Osteoblast (primary cell): Measurements from ENCODE around the gene OR10H5. TPM values are rescaled to one million over a fixed set of nuclear protein-coding genes. Genes with fewer than 3 reads are reported as not detected.
A peak's percentile ranks its signal among the peaks of the same experiment; 100 is the strongest.
"Not testable (repeated sequence)": the region's sequence is repeated elsewhere in the genome, so short reads cannot be mapped to it uniquely, and the experiment has no call there.

Source experiments
- DNase-seq: peaks from one replicate; pipeline ENCODE4 v3.0.0; 2011; ENCODE audit warnings: low spot score, mixed read lengths; ENCODE audit not compliant: insufficient read length; ENCODE audit errors: missing footprints
- H2AFZ ChIP-seq: 2 replicates; pipeline ENCODE4 v1.6.0; 2011; ENCODE audit warnings: mild to moderate bottlenecking, low read length
- H3K27ac ChIP-seq: 2 replicates; pipeline ENCODE4 v1.5.1; 2011; ENCODE audit warnings: mild to moderate bottlenecking, low read depth, low read length, moderate library complexity
- H3K27me3 ChIP-seq: 2 replicates; pipeline ENCODE4 v1.6.0; 2012; ENCODE audit warnings: mild to moderate bottlenecking, control low read depth, inconsistent platforms, low read length, moderate library complexity; ENCODE audit not compliant: insufficient read depth
- H3K36me3 ChIP-seq: 2 replicates; pipeline ENCODE4 v1.5.1; 2011; ENCODE audit warnings: mild to moderate bottlenecking, low read length, control low read depth, moderate library complexity; ENCODE audit not compliant: insufficient read depth
- H3K4me1 ChIP-seq: 2 replicates; pipeline ENCODE4 v1.5.1; 2011; ENCODE audit warnings: mild to moderate bottlenecking, low read length, control low read depth, moderate library complexity; ENCODE audit not compliant: insufficient read depth
- H3K4me2 ChIP-seq: 2 replicates; pipeline ENCODE4 v1.6.0; 2011; ENCODE audit warnings: mild to moderate bottlenecking, low read length; ENCODE audit not compliant: insufficient read depth
- H3K4me3 ChIP-seq: fragments of 200-600 bp; sonication (generic); 3 replicates; pipeline ENCODE4 v1.5.1; 2012; ENCODE audit warnings: mild to moderate bottlenecking, low read length, inconsistent platforms; ENCODE audit not compliant: insufficient read depth
- H3K79me2 ChIP-seq: 2 replicates; pipeline ENCODE4 v1.6.0; 2012; ENCODE audit warnings: mild to moderate bottlenecking, low read length, control low read depth, inconsistent platforms; ENCODE audit not compliant: insufficient read depth
- H3K9me3 ChIP-seq: 2 replicates; pipeline ENCODE4 v1.5.1; 2011; ENCODE audit warnings: low read depth, low read length, control low read depth
- H4K20me1 ChIP-seq: 2 replicates; pipeline ENCODE4 v1.6.0; 2012; ENCODE audit warnings: mild to moderate bottlenecking, low read length, control low read depth; ENCODE audit not compliant: insufficient read depth
- total RNA-seq: library from RNA; depleted of rRNA; stranded (reverse); fragments of >200 nt; gene quantifications from 2 replicates; pipeline ENCODE4 v1.2.3, GENCODE V29; 2012
- TF ChIP-seq, protein P1 (sequence below): IDR thresholded peaks from 2 replicates; pipeline ENCODE4 v1.5.1; 2011; ENCODE audit warnings: mild to moderate bottlenecking, low read depth, low read length, moderate library complexity; ENCODE audit errors: extremely low read depth

OR10H5 gene
- total RNA-seq, 1 donor = not detected

- H3K4me2 ChIP-seq = no peak overlapping the region
- no peaks in the 10 kb centered on the region for H3K27me3 ChIP-seq
- TF ChIP-seq, protein P1, sequence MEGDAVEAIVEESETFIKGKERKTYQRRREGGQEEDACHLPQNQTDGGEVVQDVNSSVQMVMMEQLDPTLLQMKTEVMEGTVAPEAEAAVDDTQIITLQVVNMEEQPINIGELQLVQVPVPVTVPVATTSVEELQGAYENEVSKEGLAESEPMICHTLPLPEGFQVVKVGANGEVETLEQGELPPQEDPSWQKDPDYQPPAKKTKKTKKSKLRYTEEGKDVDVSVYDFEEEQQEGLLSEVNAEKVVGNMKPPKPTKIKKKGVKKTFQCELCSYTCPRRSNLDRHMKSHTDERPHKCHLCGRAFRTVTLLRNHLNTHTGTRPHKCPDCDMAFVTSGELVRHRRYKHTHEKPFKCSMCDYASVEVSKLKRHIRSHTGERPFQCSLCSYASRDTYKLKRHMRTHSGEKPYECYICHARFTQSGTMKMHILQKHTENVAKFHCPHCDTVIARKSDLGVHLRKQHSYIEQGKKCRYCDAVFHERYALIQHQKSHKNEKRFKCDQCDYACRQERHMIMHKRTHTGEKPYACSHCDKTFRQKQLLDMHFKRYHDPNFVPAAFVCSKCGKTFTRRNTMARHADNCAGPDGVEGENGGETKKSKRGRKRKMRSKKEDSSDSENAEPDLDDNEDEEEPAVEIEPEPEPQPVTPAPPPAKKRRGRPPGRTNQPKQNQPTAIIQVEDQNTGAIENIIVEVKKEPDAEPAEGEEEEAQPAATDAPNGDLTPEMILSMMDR = no peak
- DNase-seq = no peak
- no peak overlapping the region for H3K27ac ChIP-seq
- H4K20me1 ChIP-seq = no peaks in the 10 kb centered on the region
- H3K9me3 ChIP-seq = no peaks in the 10 kb centered on the region
- H2AFZ ChIP-seq = no peak overlapping the region
- H3K4me3 ChIP-seq = no peak overlapping the region
- H3K79me2 ChIP-seq = no peaks in the 10 kb centered on the region
- no peaks in the 10 kb centered on the region for H3K4me1 ChIP-seq
- no peaks in the 10 kb centered on the region for H3K36me3 ChIP-seq
These were observed 1.3 kb downstream of the OR10H5 start for GRCh38 chr19:15788594-15789270.

DNA sequence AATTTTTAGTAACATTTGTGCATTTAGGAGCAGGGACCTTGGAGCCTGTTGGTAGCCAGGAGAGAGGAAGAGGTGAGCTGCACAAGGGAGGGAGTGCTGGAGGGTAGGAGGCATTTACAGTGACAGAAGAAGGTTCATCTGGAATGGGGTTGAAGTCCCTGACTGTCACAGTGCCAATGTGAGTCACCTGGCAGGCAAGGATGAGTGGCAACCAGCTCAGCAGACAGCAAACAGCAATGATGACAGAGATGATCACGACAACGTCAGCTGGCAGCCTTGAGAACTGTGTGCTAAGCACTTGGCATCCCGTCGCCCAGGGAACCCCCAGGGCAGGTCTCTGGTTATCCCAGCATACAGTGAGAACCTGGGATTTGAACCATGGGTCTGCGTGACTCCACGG, 2.6 kb downstream of the OR10H5 start:
- Histone ChIP-seq H4K20me1 (no peaks in the 10 kb centered on the region), H3K36me3 (no peaks in the 10 kb centered on the region), H3K9me3 (no peaks in the 10 kb centered on the region), H3K79me2 (no peaks in the 10 kb centered on the region), H3K27me3 (no peaks in the 10 kb centered on the region), H3K4me2 (no peak overlapping the region), H3K4me3 (no peak overlapping the region), H3K4me1 (no peaks in the 10 kb centered on the region), H3K27ac (no peak overlapping the region), H2AFZ (no peak overlapping the region)
- no peak for DNase-seq
- TF ChIP-seq, protein P1 = no peak

- not testable (repeated sequence) for H4K20me1 ChIP-seq, DNase-seq, H2AFZ ChIP-seq, H3K79me2 ChIP-seq, H3K4me3 ChIP-seq, H3K9me3 ChIP-seq, H3K27ac ChIP-seq, H3K27me3 ChIP-seq, H3K36me3 ChIP-seq, H3K4me2 ChIP-seq, H3K4me1 ChIP-seq
These were observed 6.8 kb downstream of the OR10H5 start for GRCh38 chr19:15794279-15794678.

- H3K27ac ChIP-seq = no peak overlapping the region
- no peak overlapping the region for H3K4me2 ChIP-seq
- no peaks in the 10 kb centered on the region for H3K9me3 ChIP-seq
- no peaks in the 10 kb centered on the region for H4K20me1 ChIP-seq
- H3K79me2 ChIP-seq = no peaks in the 10 kb centered on the region
- H3K4me1 ChIP-seq = no peaks in the 10 kb centered on the region
- H3K36me3 ChIP-seq = no peaks in the 10 kb centered on the region
- TF ChIP-seq, protein P1 = peak; percentile 24
- H2AFZ ChIP-seq = peak overlapping the region; percentile 59
- peak; percentile 46 for DNase-seq
- no peak overlapping the region for H3K4me3 ChIP-seq
- H3K27me3 ChIP-seq = no peaks in the 10 kb centered on the region
These were observed 22.9 kb downstream of the OR10H5 start for GRCh38 chr19:15810335-15810734.
